Activated B cell treated with CpG ODN at 0.5 μM for 24 hours (primary cell): ENCODE measurements around the gene ATAD3C. TPM values are rescaled to one million over a fixed set of nuclear protein-coding genes. Genes with fewer than 3 reads are reported as not detected.
"Not testable (repeated sequence)": the region's sequence is repeated elsewhere in the genome, so short reads cannot be mapped to it uniquely, and the experiment has no call there.

Experiments
- ATAC-seq: fragments of 200-7000 bp; cut with Tn5 transposase; one replicate; pipeline ENCODE4 v1.10.0; 2021; ENCODE audit warnings: low read depth, mild to moderate bottlenecking, moderate library complexity
- CTCF ChIA-PET: fragments of 350-600 bp; sonication (Branson Sonifier 250); formaldehyde crosslinking; loops from one replicate; lab custom pipeline; 2021; ENCODE audit warnings: antibody characterized with exemption; lab: Charles Lee
- POLR2A ChIA-PET: fragments of 350-600 bp; sonication (Branson Sonifier 250); formaldehyde crosslinking; loops from one replicate; lab custom pipeline; 2021; ENCODE audit warnings: antibody characterized with exemption; lab: Charles Lee
- DNase-seq: peaks from one replicate; pipeline ENCODE4 v3.0.0; 2022
- H3K27ac Mint-ChIP-seq: one replicate; pipeline ENCODE4 v1.8.0; 2020; ENCODE audit warnings: mixed read lengths
- H3K27me3 Mint-ChIP-seq: one replicate; pipeline ENCODE4 v1.8.0; 2021; ENCODE audit warnings: mixed read lengths
- H3K36me3 Mint-ChIP-seq: one replicate; pipeline ENCODE4 v1.8.0; 2021; ENCODE audit warnings: low read depth, mixed read lengths
- H3K4me1 Mint-ChIP-seq: one replicate; pipeline ENCODE4 v1.8.0; 2021; ENCODE audit warnings: mixed read lengths
- H3K4me3 Mint-ChIP-seq: one replicate; pipeline ENCODE4 v1.8.0; 2020; ENCODE audit warnings: mild to moderate bottlenecking, mixed read lengths
- H3K9me3 Mint-ChIP-seq: one replicate; pipeline ENCODE4 v1.8.0; 2020; ENCODE audit warnings: mixed read lengths
- CTCF ChIP-seq: fragments of 200-600 bp; IDR thresholded peaks from one replicate; pipeline ENCODE4 v1.8.0; 2022; ENCODE audit warnings: antibody characterized with exemption, mild to moderate bottlenecking
- intact Hi-C: fragments of 100-400 bp; cut with micrococcal nuclease; formaldehyde crosslinking; loops from one replicate; pipeline ENCODE4 v1.15.1; 2024
- total RNA-seq: library from RNA; stranded (reverse); gene quantifications from 2 replicates; pipeline ENCODE4 v1.2.3, GENCODE V29; 2022

ATAD3C gene
- total RNA-seq, 1 donor from 2014 or later, result 0.58 TPM

- no peak for DNase-seq
- peak overlapping the region; percentile 82 for H3K27ac Mint-ChIP-seq
- H3K36me3 Mint-ChIP-seq, result peaks cover 3% of the 10 kb centered on the region
Measured at GRCh38 chr1:1470626-1471388, 21.3 kb downstream of the ATAD3C start.

GRCh38 chr1:1471389-1472052 lies 22.0 kb downstream of the ATAD3C start, which contains the start of gene ATAD3B:
TSS of gene ATAD3B (plus strand) at chr1:1471765. CDS start at chr1:1471885, 120 bp downstream.
- peaks cover 2% of the 10 kb centered on the region for H3K9me3 Mint-ChIP-seq
- intact Hi-C loops, result loop anchor here (1.0 to 2.0 kb wide), 6 partner anchors 33 to 144 kb away; partner anchors contain the start of genes AURKAIP1, CCNL2, MIB2 and MRPL20
- peaks cover 5% of the 10 kb centered on the region for H3K36me3 Mint-ChIP-seq
- ChIA-PET CTCF (no interaction called here), POLR2A (no interaction called here)
- peak within 1 kb of the TSS; percentile 90 for H3K4me3 Mint-ChIP-seq
- peak within 1 kb of the TSS; percentile 82 for H3K27ac Mint-ChIP-seq
- peak; percentile 84 for DNase-seq
- no peaks in the 10 kb centered on the region for H3K27me3 Mint-ChIP-seq
- ATAC-seq, result peak; percentile 95
- TF ChIP-seq CTCF, result no peak
- H3K4me1 Mint-ChIP-seq, result peaks cover 25% of the 10 kb centered on the region

More at GRCh38 chr1:1470626-1471388, 21.3 kb downstream of the ATAD3C start:
- ATAC-seq, result peak; percentile 1
- Mint-ChIP-seq H3K4me3 (peak overlapping the region; percentile 90), H3K4me1 (peaks cover 25% of the 10 kb centered on the region), H3K9me3 (peaks cover 3% of the 10 kb centered on the region), H3K27me3 (no peaks in the 10 kb centered on the region)
- ChIA-PET POLR2A (no interaction called here), CTCF (no interaction called here)
- intact Hi-C loops, result loop anchor here (1.0 to 2.0 kb wide), 6 partner anchors 34 to 144 kb away; partner anchors contain the start of genes AURKAIP1, CCNL2, MIB2 and MRPL20
- TF ChIP-seq CTCF, result no peak

- Mint-ChIP-seq H3K4me3 (peak overlapping the region; percentile 76), H3K27ac (peak overlapping the region; percentile 65), H3K4me1 (peaks cover 25% of the 10 kb centered on the region)
- intact Hi-C loops, H3K27me3 Mint-ChIP-seq, H3K36me3 Mint-ChIP-seq, H3K9me3 Mint-ChIP-seq, CTCF ChIA-PET, POLR2A ChIA-PET: not testable (repeated sequence)
- ATAC-seq (peak; percentile 18), DNase-seq (peak; percentile 25)
Measured at GRCh38 chr1:1472053-1472876, 22.8 kb downstream of the ATAD3C start.

- ATAC-seq, POLR2A ChIA-PET, H3K27me3 Mint-ChIP-seq, intact Hi-C loops, H3K27ac Mint-ChIP-seq, H3K4me3 Mint-ChIP-seq, CTCF ChIA-PET, DNase-seq, H3K9me3 Mint-ChIP-seq: not testable (repeated sequence)
- Mint-ChIP-seq H3K36me3 (peaks cover 35% of the 10 kb centered on the region), H3K4me1 (peaks cover 20% of the 10 kb centered on the region)
Measured at GRCh38 chr1:1476011-1476410, 26.5 kb downstream of the ATAD3C start.

GRCh38 chr1:1477206-1477605 lies 27.7 kb downstream of the ATAD3C start:
- ChIA-PET POLR2A (no interaction called here), CTCF (no interaction called here)
- no peak overlapping the region for H3K4me3 Mint-ChIP-seq
- ATAC-seq (no peak), DNase-seq (no peak)
- peaks cover 37% of the 10 kb centered on the region for H3K36me3 Mint-ChIP-seq
- no peak overlapping the region for H3K27ac Mint-ChIP-seq
- H3K4me1 Mint-ChIP-seq, result peaks cover 18% of the 10 kb centered on the region
- no peaks in the 10 kb centered on the region for H3K27me3 Mint-ChIP-seq
- TF ChIP-seq CTCF, result no peak
- intact Hi-C loops, result no loop called here
- no peaks in the 10 kb centered on the region for H3K9me3 Mint-ChIP-seq
